Ascending aorta (tissue), 2 donors: ENCODE results near the gene KAZN. TPM values are rescaled to one million over a fixed set of nuclear protein-coding genes. Genes with fewer than 3 reads are reported as not detected.

Experiments used
- DNase-seq, 2 donors: peaks; one replicate each; pipeline ENCODE4 v3.0.0-alpha.2; 2019; ENCODE audit warnings: low spot score in 2 of 2
- H3K27ac ChIP-seq, 2 donors: fragments of 200-600 bp; sonication (generic); one replicate each; pipeline ENCODE4 v1.5.1; 2016 to 2017; ENCODE audit warnings: mild to moderate bottlenecking in 1 of 2
- H3K27me3 ChIP-seq: fragments of 200-600 bp; sonication (generic); one replicate; pipeline ENCODE4 v1.5.1; 2017
- H3K36me3 ChIP-seq, 2 donors: fragments of 200-600 bp; sonication (generic); one replicate each; pipeline ENCODE4 v1.5.1; 2016
- H3K4me1 ChIP-seq, 2 donors: fragments of 200-600 bp; sonication (generic); one replicate each; pipeline ENCODE4 v1.5.1; 2016 to 2017; ENCODE audit warnings: mild to moderate bottlenecking in 1 of 2
- H3K4me3 ChIP-seq, 2 donors: fragments of 200-600 bp; sonication (generic); one replicate each; pipeline ENCODE4 v1.5.1; 2016 to 2017; ENCODE audit warnings: mild to moderate bottlenecking in 1 of 2
- H3K9me3 ChIP-seq, 2 donors: fragments of 200-600 bp; sonication (generic); one replicate each; pipeline ENCODE4 v1.5.1; 2016
- intact Hi-C: fragments of 100-400 bp; cut with DNase I; formaldehyde crosslinking; loops from one replicate; pipeline ENCODE4 v1.15.1; 2023
- total RNA-seq: library from RNA; depleted of rRNA; stranded (reverse); fragments of >200 nt; gene quantifications from one replicate; pipeline ENCODE4 v1.1.0, GENCODE V29; 2016
- TF ChIP-seq, protein P1 (sequence below), 3 experiments: fragments of 200-600 bp in 2 of 3; fragments of 450-650 bp in 1 of 3; sonication (generic) in 2 of 3; IDR thresholded peaks; one replicate each; pipeline ENCODE4 v1.5.1; 2016 to 2019; ENCODE audit warnings: antibody characterized with exemption in 3 of 3, mild to moderate bottlenecking in 1 of 3, moderate library complexity in 1 of 3

KAZN gene
- total RNA-seq, 1 donor from 2014 or later: 58.5 TPM

DNA sequence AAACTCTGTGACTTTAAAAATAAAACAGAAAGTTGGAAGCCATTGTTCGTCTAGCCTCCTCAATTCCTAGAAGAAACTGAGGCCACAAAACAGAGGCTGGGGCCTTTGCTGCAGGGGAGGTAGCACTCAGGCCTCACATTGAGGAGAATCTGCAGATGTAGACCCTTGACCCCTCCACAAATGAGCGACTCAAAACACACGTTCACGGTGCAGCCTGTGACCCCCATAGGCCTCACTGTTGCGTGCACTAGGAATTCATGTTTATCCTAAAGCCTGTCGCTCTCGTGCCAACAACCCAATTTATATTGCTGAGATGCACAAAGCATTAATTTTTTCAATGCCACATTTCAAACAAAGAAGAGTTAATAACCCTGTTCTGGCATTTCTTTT lies 560.7 kb downstream of the KAZN start:
- DNase-seq: no peak
- TF ChIP-seq, protein P1, sequence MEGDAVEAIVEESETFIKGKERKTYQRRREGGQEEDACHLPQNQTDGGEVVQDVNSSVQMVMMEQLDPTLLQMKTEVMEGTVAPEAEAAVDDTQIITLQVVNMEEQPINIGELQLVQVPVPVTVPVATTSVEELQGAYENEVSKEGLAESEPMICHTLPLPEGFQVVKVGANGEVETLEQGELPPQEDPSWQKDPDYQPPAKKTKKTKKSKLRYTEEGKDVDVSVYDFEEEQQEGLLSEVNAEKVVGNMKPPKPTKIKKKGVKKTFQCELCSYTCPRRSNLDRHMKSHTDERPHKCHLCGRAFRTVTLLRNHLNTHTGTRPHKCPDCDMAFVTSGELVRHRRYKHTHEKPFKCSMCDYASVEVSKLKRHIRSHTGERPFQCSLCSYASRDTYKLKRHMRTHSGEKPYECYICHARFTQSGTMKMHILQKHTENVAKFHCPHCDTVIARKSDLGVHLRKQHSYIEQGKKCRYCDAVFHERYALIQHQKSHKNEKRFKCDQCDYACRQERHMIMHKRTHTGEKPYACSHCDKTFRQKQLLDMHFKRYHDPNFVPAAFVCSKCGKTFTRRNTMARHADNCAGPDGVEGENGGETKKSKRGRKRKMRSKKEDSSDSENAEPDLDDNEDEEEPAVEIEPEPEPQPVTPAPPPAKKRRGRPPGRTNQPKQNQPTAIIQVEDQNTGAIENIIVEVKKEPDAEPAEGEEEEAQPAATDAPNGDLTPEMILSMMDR (IDR thresholded peaks at IDR 0.05): no peak
- H3K4me1 ChIP-seq: peaks cover 0 to 3% of the 10 kb centered on the region in 2 donors
- no peaks in the 10 kb centered on the region for H3K9me3 ChIP-seq
- no peaks in the 10 kb centered on the region for H3K27me3 ChIP-seq
- H3K27ac ChIP-seq: no peak overlapping the region
- intact Hi-C loops: loop anchor here (10.0 kb wide), 2 partner anchors 234 to 246 kb away; partner anchors contain the start of gene EFHD2
- H3K36me3 ChIP-seq: no peaks in the 10 kb centered on the region
- no peak overlapping the region for H3K4me3 ChIP-seq

DNA sequence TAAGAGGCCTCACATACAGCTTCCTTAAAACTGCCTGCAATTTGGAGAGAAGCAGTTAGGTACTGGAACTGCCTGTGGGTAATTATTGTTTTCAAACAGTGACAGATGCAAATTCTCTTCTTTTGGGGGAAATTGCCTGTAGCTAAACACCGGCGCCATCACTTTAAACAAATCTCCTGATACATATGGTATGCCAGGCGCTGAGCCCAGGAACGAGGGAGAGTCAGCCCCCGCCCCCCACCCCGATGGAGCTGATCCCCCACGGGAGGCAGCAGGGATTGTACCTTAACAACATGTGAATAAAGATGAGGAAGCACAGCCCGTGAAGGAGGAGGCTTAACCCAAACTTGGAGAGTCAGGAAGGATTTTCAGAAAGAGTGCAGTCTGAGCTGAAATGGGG lies 562.1 kb downstream of the KAZN start:
- TF ChIP-seq, protein P1 (IDR thresholded peaks at IDR 0.05): no peak
- no peaks in the 10 kb centered on the region for H3K9me3 ChIP-seq
- no peaks in the 10 kb centered on the region for H3K4me1 ChIP-seq
- H3K27me3 ChIP-seq: no peaks in the 10 kb centered on the region
- H3K27ac ChIP-seq: no peak overlapping the region
- DNase-seq: no peak
- no peak overlapping the region for H3K4me3 ChIP-seq
- no peaks in the 10 kb centered on the region for H3K36me3 ChIP-seq
- intact Hi-C loops: no loop called here

DNA sequence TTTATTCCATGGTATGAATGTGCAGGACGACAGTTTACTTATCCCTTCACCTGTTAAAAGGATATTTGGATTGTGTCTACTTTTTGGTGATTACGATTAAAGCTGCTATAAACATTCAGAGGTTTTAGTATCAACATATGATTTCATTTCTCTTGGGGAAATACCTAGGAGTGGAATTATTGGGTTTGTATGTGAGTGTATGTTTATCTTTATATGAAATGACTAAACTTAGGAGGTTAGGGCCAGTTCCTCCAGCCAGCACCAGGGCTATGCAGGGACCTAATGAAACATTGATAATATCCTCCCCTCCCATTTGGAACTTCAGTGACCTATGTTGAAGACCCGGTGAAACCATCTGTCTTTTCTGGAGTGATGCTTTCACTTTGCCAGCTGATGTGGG lies 568.9 kb downstream of the KAZN start:
- intact Hi-C loops: no loop called here
- Histone ChIP-seq H3K9me3 (no peaks in the 10 kb centered on the region), H3K4me3 (no peak overlapping the region), H3K27ac (no peak overlapping the region), H3K27me3 (no peaks in the 10 kb centered on the region), H3K36me3 (no peaks in the 10 kb centered on the region), H3K4me1 (no peaks in the 10 kb centered on the region)
- TF ChIP-seq, protein P1 (IDR thresholded peaks at IDR 0.05): no peak
- no peak for DNase-seq
